GM21447 (cell line): ENCODE measurements around the gene PIK3CA.

Experiments used
- ATAC-seq: cut with Tn5 transposase; IDR thresholded peaks from one replicate; pipeline ENCODE4 v1.9.1; 2021; ENCODE audit not compliant: unreplicated experiment

The PIK3CA gene

DNA sequence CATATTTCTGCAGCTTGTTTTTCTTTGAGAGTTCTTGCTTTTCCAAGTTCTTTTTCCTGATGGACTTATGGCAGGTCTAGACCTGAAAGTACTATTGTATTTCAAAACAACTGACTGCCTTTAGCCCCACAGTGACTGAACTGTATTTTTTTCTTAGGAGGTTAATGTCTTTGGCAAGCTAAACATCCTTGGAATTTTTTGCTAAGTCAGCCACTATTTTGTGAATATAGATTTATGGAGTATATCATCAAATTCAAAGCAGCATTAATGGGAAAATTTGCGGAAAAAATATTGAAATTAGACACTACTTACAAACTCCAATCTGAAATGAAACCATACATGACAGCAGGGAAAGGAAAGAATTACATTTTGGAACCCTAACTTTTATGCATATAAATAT lies 8.6 kb downstream of the PIK3CA start:
- ATAC-seq = no peak

DNA sequence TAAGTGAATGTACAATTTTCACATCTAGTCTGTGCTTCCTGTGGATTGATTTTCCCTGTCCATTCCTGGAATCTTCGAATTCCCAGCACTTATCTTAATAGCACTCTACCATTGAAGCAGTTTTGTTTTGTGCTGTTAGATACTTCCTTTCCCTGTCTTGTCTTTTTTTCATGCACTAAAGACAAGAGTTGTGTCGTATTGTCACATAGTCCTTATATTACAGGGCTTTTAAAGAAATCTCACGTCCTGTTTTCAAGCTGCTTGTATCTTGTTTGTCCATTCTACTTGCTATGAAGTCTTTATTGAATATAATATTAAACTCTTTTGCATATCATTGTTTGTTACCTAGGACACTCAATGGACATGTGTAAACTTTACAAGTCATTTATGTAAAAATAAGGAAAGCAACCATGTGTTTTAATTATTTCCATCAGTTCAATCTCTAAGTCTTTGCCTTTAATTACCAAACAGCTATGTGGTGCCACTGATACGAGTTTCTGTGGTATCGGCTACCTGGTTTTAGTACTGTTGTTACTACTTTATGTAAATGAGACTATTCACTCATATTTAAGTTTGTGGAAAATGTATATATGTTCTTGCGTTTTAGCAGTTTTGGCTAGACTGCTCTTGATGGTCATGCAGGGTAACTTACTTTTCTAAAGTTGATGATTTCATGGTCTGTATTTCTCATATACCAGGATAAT lies 10.3 kb downstream of the PIK3CA start:
- peak; percentile 50 for ATAC-seq

DNA sequence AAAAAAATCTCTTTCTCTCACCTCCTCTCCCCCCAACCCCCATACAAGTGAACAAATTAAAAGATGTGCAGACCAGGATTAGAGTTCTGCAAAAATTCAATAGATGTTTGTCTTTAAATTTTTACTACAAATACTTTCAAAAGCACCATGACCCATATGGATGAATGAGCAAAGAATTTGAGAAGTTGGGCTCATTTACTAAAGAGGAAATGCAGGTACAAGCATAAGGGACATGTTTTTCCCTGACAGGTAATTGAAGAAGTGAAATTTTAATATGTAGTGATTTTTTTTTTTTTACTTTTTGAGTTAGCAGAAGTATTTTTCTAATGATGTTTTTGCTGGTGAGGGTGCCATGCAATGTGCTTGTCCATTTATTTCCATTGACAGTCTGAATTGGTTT lies 15.3 kb downstream of the PIK3CA start:
- ATAC-seq = no peak

DNA sequence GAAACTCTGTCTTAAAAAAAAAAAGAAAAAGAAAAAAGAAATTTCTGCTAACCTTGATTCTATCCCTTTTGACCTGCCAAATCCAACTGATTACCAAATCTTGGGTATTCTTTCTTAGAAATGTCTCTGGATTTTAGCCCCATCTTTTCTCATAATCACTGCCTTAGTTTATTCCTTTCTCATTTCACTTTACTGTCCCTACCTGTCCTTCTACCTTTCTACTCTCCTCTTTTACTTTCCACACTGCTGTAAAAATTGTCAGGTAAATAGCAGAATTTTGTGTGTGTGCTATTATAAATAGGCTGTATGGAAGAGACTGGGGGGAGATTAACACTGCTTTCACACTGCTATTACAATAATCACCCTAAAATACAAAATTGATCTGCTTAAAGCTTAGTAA lies 16.7 kb downstream of the PIK3CA start:
- no peak for ATAC-seq

DNA sequence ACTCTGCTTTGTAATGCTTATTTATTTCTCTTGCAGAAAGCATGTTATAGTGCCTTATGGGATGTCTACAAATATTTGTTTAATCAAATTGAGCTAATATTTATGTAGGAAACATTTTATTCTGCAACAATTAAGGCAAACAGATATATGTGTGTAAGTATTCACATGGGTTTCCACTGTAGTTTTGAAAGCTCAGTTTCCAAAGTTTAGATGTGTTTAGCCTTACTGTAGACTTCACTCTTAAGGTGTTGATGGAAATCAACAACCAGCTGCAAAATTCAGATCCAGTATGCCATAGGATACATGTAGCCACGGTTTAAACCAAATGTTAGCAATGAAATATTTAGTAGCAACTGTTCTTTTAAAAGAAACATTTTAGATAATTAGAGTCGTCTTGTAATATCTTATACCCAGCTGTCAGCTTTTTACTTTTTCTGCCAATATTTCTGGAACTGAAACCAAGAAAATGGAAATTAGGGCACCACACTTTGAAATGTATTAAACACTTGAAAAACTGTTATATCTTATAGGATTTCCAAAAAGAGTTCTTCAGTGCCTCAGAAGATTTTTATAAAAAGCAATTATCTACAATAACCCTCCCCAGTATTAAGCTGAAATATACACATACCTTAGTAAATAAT lies 18.5 kb downstream of the PIK3CA start:
- ATAC-seq = no peak

DNA sequence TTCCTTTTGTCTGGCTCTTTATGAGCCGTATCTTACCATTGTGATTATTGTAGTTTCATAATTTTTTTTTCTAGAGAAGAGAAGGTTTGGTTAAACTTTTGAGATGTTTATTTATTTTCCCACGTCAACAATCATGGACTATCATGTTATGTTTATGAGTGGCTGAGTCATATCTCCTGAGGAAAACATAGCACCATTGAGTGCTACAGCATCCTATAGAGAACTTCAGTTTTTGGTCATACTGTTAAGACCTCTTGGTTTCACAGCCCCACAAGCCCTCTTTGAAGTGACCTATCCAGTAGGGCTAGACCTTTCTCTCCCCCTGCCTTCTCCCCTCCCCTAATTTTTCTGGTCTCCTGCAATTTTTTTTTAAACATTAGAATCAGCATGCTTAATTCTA lies 20.8 kb downstream of the PIK3CA start:
- ATAC-seq = no peak

DNA sequence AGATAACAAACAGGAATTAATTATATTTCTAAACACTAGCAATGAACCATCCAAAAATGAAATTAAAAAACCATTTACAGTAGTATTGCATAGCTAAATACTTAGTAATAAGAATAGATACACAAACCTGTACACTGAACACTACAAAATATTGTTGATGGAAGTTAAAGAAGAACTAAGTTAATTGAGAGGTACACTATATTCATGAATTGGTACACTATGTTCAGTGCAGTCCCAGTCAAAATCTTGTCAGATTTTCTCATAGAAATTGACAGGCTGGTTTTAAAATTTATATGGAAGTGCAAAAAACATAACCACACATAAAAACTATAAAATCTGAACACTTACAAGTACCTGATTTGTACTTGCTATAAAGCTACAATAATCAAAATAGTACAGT lies 24.4 kb downstream of the PIK3CA start:
- ATAC-seq = no peak

DNA sequence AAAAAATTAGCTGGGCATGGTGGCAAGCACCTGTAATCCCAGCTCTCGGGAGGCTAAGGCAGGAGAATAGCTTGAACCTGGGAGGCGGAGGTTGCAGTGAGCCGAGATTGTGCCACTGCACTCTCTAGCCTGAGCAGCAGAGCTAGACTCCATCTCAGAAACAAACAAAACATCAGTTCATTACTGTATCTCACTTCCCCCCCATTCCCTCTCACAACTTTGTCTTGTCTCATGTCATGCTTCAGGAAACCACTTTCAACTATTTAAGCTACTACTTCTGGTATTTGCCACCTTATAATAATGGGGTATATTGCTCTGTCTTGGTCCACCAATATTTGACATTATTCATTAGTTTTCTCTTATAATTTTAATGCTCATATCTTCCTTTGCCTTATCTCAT lies 26.2 kb downstream of the PIK3CA start:
- no peak for ATAC-seq

DNA sequence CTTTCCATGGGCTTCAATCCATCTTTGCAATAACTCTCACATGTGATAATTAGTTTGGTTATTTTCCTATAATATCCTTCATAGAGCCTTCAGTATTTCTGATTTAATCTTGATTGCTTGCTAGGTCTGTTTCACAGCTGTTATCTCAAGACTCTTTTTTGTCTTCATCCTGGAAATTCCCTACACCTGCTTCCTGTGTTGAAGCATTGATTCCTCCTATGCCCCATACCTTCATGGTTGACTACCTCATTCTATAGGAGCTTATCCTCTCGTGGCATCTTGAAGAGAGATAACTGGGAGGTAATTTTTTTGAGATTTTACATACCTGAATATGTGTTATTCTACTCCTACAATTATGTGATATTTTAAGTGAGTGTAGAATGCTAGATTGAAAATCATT lies 26.7 kb downstream of the PIK3CA start:
- ATAC-seq = no peak

DNA sequence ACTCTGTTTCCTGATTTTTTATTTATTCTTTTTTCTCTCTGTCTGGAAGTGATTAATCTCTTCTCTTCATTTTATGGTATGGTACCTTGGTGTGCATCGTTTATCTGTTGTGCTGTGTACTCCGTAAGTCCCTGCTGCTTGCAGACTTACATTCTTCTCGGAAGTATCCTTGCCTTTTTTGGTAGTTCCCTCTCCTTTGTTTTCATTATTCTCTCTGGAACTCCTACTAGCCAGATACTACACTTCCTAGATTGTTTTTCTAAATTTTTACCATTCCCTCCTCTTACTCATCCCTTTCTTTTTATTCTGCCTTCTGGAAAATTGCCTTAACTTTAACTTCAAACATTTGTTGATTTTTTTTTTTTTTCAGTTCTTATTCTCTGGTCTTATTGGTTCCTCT lies 27.2 kb downstream of the PIK3CA start:
- no peak for ATAC-seq

DNA sequence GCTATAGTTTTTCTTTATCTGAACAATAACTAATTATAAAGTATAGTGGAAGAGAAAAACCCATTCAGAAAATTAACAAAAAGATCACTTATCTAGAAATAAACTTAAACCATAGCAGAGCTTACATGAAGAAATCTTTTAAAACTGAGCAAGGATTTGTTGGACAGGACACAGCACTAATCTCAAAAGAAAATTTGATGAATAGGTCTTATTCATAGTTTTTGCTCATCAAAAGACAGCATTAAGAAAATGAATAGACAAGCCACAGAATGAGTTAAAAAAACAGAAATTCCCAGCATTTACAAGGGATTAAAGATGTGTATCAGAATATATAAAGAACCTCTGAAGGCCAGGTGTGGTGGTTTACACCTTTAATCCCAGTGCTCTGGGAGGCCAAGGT lies 29.5 kb downstream of the PIK3CA start:
- ATAC-seq = no peak

DNA sequence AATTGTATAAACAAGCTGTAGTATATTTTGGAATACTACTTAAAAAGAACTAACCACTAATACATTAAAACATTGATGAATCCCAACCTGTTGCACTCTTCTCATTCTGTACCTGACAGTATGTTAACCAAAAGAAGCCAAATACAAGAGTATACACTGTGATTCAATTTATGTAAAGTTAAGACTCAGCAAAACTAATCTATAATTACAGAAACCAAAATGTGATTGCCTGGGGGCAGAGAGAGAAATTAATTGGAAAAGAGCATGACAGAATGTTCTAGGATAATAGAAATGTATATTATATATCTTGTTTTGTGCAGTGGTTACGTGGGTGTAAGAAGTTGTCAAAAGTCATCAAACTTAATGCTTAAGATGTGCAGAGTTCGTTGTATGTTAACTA lies 31.1 kb downstream of the PIK3CA start:
- no peak for ATAC-seq

DNA sequence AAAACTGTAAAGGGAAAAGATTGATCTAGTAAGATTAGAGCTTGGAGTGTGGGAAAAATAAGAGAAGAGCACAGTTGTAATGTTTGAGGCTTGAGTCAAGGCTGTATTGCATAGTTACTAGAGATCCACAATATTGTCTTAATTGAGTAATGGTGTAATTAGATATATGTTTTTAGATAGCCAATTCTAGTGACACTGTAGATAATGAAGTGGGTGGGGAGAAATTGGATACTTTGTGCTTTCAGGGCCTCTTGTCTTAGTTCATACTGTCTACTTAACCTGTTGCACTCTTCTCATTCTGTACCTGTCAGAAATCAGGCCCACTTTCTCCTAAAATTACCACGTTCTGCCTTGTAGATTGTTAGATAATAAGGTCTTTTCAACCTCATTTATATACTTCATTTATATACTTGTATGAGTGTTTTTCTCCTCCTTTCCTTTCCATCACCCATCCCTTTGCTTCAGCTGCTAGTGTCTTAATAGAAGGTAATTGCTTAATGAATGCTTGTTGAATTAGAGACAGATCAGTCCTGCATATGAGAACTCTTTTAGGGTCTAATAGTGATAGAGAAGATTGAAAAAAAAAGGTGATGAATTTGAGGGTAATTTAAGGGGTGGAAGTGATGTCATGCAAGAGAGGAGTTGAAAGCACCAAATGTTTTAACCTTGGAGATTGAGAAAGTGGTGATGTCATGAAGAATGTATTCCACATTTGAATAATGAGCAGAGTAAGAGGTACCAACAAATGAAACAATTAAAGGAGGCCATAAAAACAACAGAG lies 32.0 kb downstream of the PIK3CA start:
- ATAC-seq = peak; percentile 43

DNA sequence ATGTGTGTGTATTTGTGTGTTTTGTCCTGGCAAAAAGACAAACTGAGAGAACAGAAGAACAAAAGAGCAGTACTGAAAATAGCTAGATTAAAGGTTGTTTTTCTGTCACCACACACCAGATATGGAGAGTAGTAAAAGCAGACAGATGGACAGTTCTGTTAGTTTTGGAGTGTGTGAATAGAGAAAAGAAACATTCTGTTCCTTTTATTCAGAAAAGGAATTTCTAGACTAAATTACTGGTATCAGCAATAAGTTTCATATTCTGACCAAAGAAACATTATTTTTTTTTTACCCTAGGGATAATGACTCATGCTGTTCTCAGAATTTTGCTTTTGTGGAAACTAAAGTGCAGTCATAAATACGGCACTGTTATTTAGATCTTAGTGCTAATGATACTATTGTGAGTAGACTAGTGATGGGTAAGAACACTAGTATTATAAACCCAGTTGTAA lies 32.9 kb downstream of the PIK3CA start:
- ATAC-seq = peak; percentile 61

DNA sequence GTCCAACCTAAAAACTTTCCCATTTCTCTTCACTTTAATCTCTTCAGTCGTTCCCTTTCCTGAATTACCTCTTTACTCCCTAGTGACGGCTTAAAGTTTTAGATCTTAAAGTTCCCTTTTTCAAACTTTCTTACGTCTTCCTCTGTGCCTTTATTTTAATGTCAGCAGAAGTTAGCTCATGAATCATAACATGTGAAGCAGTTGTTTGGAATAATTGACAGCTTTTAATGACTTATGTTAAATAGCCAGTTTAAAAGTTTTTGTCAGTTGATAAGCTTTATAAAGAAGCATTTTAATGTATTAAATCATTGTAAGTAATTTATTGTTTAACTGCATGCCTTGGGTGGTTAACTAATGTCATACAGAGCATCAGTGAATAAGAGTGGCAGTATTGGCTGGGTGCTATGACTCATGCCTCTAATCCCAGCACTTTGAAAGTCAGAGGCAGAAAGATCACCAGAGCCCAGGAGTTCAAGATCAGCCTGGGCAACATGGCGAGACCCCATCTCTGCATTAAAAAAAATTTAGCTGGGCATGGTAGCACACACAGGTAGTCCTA lies 33.9 kb downstream of the PIK3CA start:
- no peak for ATAC-seq

DNA sequence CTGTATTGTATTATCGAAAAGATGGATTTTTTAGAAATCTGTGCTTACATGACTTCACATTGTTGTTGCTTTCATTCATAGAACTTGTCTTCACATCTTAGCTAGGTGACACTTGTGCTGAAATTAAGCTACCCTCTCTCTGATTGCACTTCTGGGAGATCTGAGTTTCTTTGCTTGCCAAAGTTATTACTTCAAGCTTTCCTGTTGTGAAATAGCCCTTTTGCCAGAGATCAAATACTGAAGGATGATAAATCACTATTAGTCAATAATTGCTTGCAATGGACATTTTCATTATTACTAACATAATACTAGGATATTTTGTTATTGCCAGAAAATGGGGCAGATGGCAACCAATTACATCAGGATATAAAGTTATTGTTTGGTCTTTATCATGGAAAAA lies 34.7 kb downstream of the PIK3CA start:
- no peak for ATAC-seq

DNA sequence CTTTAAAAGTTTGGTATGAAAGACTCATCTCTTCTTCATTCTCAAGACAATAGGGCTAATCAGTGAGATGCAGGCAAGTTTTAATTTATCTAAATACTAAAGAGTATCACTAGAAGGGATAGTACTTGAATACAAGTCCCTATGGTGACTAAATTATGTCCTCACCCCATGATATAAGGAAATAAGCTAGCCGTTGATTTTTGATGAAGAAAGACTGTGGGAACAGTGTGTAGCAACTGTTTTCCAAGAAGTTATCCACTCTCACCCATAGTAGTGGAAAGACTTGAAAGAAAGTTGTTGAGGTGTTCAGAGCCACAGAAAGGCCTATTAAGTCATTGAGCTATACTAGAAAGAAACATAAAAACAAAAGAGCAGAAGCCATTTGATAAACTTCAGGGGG lies 36.7 kb downstream of the PIK3CA start:
- ATAC-seq = no peak

DNA sequence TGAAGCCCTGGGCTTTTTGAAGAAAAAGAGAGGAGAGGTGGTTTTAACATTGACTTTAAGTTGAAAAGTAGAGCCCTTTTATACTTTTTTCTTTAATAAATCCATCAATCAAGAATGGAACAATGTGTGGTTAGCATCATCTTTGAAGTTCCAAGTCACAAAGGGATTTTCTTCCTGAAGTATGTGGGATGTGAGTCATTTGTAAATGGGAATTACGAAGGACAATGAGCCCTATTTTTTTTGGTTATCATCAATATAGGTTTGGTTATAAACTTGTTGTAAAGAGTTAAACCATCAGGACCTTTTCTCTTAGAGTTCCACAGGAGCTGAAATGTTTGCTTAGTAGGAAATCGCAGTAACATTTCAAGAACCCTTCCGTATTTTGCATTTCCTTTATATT lies 38.3 kb downstream of the PIK3CA start:
- ATAC-seq = no peak

DNA sequence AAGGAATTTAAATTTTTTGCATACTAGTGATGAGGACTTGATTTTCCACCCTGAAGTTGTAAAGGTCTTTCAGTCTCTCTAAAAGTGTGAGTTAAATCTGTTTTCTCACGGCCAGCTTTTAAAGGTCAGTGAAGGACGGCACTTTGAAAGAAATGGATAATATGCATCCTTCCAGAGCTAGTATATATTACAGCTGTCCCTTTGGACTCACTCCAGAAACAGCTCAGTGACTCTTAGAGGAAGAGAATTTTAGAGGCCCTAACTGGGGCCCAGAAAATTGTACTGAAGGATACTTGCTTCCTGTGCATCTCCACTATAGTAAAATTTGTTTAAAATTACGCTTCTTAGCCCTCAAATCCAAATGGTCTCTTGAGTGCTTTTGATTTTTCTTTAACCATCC lies 41.6 kb downstream of the PIK3CA start:
- no peak for ATAC-seq

DNA sequence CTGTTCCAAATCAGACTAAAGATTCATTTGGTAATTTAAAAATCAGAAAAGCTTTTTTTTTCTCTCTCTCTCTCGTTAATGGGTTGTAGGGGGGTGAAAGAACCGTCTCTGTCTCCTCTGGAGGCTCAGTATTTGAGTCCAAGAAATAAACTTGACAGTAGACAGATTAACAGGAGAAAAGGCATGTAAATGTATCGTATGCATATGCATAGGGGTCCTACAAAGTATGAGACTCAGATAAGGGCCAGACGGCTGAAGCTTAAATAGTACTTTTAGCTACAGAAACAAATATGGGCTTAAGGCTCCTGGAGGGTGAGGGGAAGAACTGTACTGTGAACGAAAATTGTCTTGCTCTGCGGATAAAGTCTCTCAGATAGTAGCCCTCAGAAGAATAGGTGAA lies 42.4 kb downstream of the PIK3CA start:
- no peak for ATAC-seq

DNA sequence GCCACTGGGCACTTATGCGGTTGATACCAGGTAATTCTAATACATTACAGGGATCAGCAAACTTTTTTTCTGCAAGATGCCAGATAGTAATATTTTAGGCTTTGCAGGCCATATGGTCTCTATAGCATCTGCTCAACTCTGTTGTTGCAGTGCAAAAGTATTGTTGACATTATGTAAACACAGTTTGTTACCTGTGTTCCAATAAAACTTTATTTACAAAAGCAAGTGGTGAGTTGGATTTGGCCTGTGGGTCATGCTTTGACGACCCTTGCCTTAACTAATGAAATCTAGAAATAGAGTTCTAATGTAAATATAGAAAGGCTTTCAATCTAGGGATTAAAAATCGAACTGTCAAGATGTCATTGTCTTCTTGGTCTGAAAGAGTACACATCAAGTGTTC lies 44.4 kb downstream of the PIK3CA start:
- no peak for ATAC-seq

DNA sequence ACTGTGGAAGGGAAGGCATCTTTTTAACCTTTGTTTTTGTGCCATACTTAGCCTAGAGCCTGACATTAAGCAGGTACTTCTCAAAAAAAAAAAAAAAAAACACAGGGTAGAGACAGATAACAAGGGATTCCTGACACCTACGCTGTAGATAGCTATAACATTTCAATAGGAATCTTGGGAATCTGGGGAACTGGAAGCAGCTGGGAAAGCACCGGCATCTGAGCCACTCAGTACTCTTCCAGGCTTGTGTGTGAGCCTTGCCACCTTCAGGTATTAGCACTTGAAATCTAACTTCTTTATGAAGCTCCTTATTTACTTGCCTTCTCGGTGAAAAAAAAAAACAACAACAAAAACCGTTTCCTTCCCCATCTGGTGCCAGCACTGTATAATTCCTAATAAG lies 46.8 kb downstream of the PIK3CA start:
- ATAC-seq = no peak
